LNCaP clone FGC (cell line): ENCODE measurements around the gene TMEM43.

Experiments used
- DNase-seq: peaks from one replicate; pipeline ENCODE4 v3.0.0-alpha.2; 2011; ENCODE audit warnings: low read depth
- H3K4me3 ChIP-seq: 2 replicates; pipeline ENCODE4 v1.5.1; 2011; ENCODE audit warnings: mild to moderate bottlenecking, low read depth, low read length, control low read depth
- CTCF ChIP-seq: IDR thresholded peaks from 2 replicates; pipeline ENCODE4 v1.5.1; 2012; ENCODE audit warnings: mild to moderate bottlenecking; ENCODE audit not compliant: control insufficient read depth, insufficient read depth; ENCODE audit errors: extremely low read depth

TMEM43 gene

DNA sequence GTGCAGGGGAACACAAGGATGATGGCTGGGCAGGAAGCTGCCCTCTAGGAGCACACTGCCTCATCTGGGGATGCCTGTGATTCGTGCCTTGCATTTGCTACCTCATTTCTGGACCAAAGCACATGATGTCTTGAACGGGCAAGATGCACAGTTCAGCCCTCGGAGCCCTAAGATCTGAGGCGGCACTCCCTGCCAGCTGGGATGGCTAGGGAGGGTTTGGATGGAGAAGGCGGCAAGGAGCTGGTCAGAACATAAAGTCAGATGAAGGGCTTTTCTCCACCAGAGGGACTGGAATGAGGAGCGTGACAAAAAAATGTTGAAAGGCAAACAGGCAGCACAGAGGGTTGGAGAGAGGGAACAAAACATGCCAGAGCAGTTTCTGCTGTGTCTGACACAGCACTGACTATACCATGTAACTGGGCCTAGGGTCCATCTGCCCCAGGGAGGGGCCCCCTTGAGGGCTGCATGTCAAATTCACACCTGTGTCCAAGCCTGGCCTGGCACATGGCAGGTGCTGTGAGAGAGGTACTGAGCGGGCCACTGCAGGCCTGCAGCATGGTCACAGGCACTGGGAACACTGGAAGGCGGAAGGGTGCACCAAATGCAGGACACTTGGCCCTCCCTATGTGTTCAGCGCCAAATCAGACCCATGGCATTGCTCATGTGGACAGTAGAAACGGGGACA, 21.7 kb downstream of the TMEM43 start:
- no peak overlapping the region for H3K4me3 ChIP-seq
- no peak for DNase-seq
- TF ChIP-seq CTCF: no peak

GRCh38 chr3:14147066-14147435, 22.2 kb downstream of the TMEM43 start:
- TF ChIP-seq CTCF: no peak

GRCh38 chr3:14147617-14148016, 22.8 kb downstream of the TMEM43 start:
- no peak overlapping the region for H3K4me3 ChIP-seq
- DNase-seq: no peak
- no peak for TF ChIP-seq CTCF

More at GRCh38 chr3:14147066-14147435, 22.2 kb downstream of the TMEM43 start:
- no peak for DNase-seq
- no peak overlapping the region for H3K4me3 ChIP-seq

DNA sequence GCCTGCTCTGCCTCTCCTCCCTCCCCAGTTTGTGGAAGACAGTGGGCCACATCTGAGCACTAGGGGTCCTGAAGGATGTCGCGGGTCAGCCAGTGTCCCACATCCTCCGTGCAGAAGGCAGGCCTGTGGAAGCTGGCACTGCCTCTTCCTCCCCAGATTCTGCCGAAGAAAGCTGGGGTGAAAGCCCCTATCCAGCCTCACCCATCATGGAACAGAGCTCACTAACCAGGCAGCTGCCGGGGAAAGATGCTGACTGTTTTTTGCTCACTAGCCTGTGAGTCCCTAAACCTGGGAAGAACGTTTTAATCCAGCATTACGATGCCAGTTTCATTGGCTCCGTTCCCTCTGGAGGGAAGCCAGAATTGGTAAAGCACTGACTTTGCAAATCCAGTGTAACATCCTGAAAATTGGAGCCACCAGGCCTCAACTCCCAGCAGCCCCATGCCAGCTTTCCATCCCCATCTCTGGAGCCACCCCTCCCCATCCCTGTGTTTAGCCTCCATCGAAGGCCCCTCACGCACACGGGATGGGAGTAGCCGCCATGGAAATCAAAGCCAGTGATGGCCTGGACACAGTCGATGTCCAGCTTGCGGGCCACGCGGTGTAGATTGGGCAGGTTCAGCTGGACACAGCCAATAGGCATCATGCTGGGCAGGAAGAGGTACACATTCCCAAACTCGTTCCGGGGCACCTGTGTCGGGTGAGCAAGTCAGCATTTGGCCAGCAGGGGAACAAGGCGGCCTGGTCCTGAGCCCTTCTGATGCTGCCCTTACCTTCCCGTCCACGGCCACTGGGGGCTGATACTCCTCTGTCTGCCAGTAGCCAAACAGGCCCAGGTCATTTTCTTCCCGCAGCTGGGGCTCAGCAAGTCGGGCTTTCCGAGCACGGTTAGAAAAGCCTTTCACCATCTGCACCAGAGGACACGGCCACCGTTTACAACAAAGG, 23.5 kb downstream of the TMEM43 start:
- no peak overlapping the region for H3K4me3 ChIP-seq
- no peak for TF ChIP-seq CTCF
- DNase-seq: no peak

- no peak for TF ChIP-seq CTCF
- no peak overlapping the region for H3K4me3 ChIP-seq
- no peak for DNase-seq
Measured at GRCh38 chr3:14150078-14150477, 25.2 kb downstream of the TMEM43 start.

DNA sequence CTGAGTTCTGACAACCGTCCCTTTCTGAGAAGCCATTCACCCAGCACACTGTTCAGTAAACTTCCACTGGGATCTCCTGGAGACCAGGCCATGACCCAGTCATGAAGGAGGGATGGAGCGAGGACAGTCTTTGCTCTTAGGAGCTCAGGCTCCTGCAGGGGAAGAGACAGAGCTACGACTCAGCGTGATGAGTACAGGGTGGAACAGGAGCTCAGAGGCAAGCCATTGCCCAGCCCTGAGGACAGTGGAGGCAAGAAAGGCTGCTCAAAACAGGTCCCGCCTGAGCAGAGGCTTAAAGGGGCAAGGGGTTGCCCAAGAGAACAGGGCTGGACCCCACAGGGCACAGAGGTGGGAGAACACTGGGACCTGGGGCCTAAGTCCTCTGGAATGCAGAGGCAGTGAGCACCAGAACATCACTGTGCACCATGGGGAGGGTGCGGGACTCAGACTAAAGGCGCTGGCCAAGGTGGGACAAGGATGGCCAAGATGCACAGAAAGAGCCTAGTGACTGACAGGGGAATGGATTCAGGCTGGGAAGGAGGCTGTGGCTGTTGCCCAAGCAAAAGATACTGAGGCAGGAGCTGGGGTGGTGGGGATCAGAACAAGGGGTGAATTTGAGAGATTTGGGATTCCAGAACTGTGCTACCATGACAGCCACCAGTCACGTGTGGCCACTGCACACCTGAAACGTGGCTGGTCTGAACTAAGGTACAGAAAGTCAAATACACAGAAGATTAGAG, 25.8 kb downstream of the TMEM43 start:
- DNase-seq: no peak
- no peak for TF ChIP-seq CTCF
- no peak overlapping the region for H3K4me3 ChIP-seq
